GM12878 (cell line): ENCODE results near the gene ME3. TPM values are rescaled to one million over a fixed set of nuclear protein-coding genes. Genes with fewer than 3 reads are reported as not detected.

Experiments
- ATF7 ChIP-seq: fragments of 450-650 bp; IDR thresholded peaks from 2 replicates; pipeline ENCODE4 v1.6.1; 2016; ENCODE audit warnings: low read depth, mild to moderate bottlenecking
- BCLAF1 ChIP-seq: fragments of 450-650 bp; IDR thresholded peaks from 2 replicates; pipeline ENCODE4 v1.6.1; 2017; ENCODE audit warnings: antibody characterized with exemption, mild to moderate bottlenecking, moderate library complexity
- CHD2 ChIP-seq: IDR thresholded peaks from 2 replicates; pipeline ENCODE4 v1.6.1; 2011; ENCODE audit warnings: low read depth, low read length, improper control_type of control experiment, borderline replicate concordance
- CHD4 ChIP-seq: fragments of 200-600 bp; sonication (generic); IDR thresholded peaks from 2 replicates; pipeline ENCODE4 v1.6.1; 2016; ENCODE audit warnings: mild to moderate bottlenecking
- CREB1 ChIP-seq: IDR thresholded peaks from 2 replicates; pipeline ENCODE4 v1.6.1; 2012; ENCODE audit warnings: low read depth, mild to moderate bottlenecking, inconsistent platforms
- GATAD2B ChIP-seq: fragments of 450-650 bp; conservative IDR thresholded peaks from 2 replicates; pipeline ENCODE4 v1.6.1; 2017; ENCODE audit warnings: low read depth, mild to moderate bottlenecking, moderate library complexity
- KDM1A ChIP-seq: fragments of 200-600 bp; sonication (generic); IDR thresholded peaks from 2 replicates; pipeline ENCODE4 v1.6.1; 2016; ENCODE audit warnings: borderline replicate concordance
- NBN ChIP-seq: fragments of 450-650 bp; IDR thresholded peaks from 2 replicates; pipeline ENCODE4 v1.6.1; 2016
- NFIC ChIP-seq: IDR thresholded peaks from 2 replicates; pipeline ENCODE4 v1.6.1; 2012; ENCODE audit warnings: low read depth, mild to moderate bottlenecking, inconsistent platforms, low read length, moderate library complexity
- NR2F1 ChIP-seq: fragments of 450-650 bp; conservative IDR thresholded peaks from 2 replicates; pipeline ENCODE4 v1.6.1; 2017; ENCODE audit warnings: mild to moderate bottlenecking
- PKNOX1 ChIP-seq: fragments of 450-650 bp; IDR thresholded peaks from 2 replicates; pipeline ENCODE4 v1.6.1; 2016; ENCODE audit warnings: mild to moderate bottlenecking
- PML ChIP-seq: IDR thresholded peaks from 2 replicates; pipeline ENCODE4 v1.6.1; 2012; ENCODE audit warnings: low read length, inconsistent platforms
- POLR2AphosphoS2 ChIP-seq: IDR thresholded peaks from 2 replicates; pipeline ENCODE4 v1.6.1; 2011; ENCODE audit warnings: low read depth, mild to moderate bottlenecking, low read length, improper control_type of control experiment, moderate library complexity
- POU2F2 ChIP-seq: IDR thresholded peaks from 3 replicates; pipeline ENCODE4 v1.6.1; 2011; ENCODE audit warnings: low read depth, mild to moderate bottlenecking, low read length, borderline replicate concordance
- RCOR1 ChIP-seq: conservative IDR thresholded peaks from 2 replicates; pipeline ENCODE4 v1.6.1; 2012; ENCODE audit warnings: low read depth, low read length, improper control_type of control experiment
- SMAD1 ChIP-seq: fragments of 450-650 bp; IDR thresholded peaks from 2 replicates; pipeline ENCODE4 v1.6.1; 2018; ENCODE audit warnings: mild to moderate bottlenecking, low read depth; ENCODE audit not compliant: partially characterized antibody
- SMAD5 ChIP-seq: IDR thresholded peaks from 2 replicates; pipeline ENCODE4 v1.6.1; 2016; ENCODE audit warnings: antibody characterized with exemption, low read depth
- SMARCA5 ChIP-seq: fragments of 450-650 bp; IDR thresholded peaks from 2 replicates; pipeline ENCODE4 v1.6.1; 2017; ENCODE audit warnings: mild to moderate bottlenecking
- STAT3 ChIP-seq: IDR thresholded peaks from 2 replicates; pipeline ENCODE4 v1.6.1; 2011; ENCODE audit warnings: low read depth, low read length, improper control_type of control experiment
- WRNIP1 ChIP-seq: IDR thresholded peaks from 2 replicates; pipeline ENCODE4 v1.6.1; 2011; ENCODE audit warnings: low read depth, low read length, improper control_type of control experiment, borderline replicate concordance
- YY1 ChIP-seq: IDR thresholded peaks from 2 replicates; pipeline ENCODE4 v1.6.1; 2011; ENCODE audit warnings: low read depth, mild to moderate bottlenecking, low read length
- ZNF207 ChIP-seq: fragments of 450-650 bp; IDR thresholded peaks from 2 replicates; pipeline ENCODE4 v1.6.1; 2014; ENCODE audit warnings: antibody characterized with exemption, mild to moderate bottlenecking, borderline replicate concordance
- ZSCAN29 ChIP-seq: fragments of 450-650 bp; IDR thresholded peaks from 2 replicates; pipeline ENCODE4 v1.6.1; 2017; ENCODE audit warnings: mild to moderate bottlenecking, moderate library complexity
- polyA plus RNA-seq, 11 experiments: library from polyadenylated mRNA; depleted of rRNA in 4 of 11; unstranded in 6 of 11; stranded (reverse) in 5 of 11; fragments of >200 nt; fragmentation: Nextera tagmentation in 4 of 11; fragmentation: Illumina TruSeq in 1 of 11; extraction: Ambion mirVana in 4 of 11; extraction: Trizol in 1 of 11; gene quantifications; 1 replicate in 1 of 11; 2 replicates in 10 of 11; pipeline versions ENCODE4 v1.2.1 to v1.2.3, GENCODE V29; 2011 to 2016; ENCODE audit warnings: inconsistent platforms in 2 of 11, missing spikeins in 2 of 11, low read depth in 1 of 11
- total RNA-seq, 4 experiments: library from RNA; depleted of rRNA in 3 of 4; stranded (reverse); fragments of >200 nt in 3 of 4; fragmentation: Illumina TruSeq in 1 of 4; extraction: Trizol in 1 of 4; gene quantifications; 2 replicates each; pipeline versions ENCODE4 v1.2.1 to v1.2.3, GENCODE V29; 2013 to 2021
- TF ChIP-seq, protein P1 (sequence below): fragments of 450-650 bp; IDR thresholded peaks from 2 replicates; pipeline ENCODE4 v1.6.1; 2018; ENCODE audit warnings: mild to moderate bottlenecking, low read depth, moderate library complexity; ENCODE audit not compliant: partially characterized antibody
- TF ChIP-seq, protein P2 (sequence below), 3 experiments: IDR thresholded peaks in 2 of 3; conservative IDR thresholded peaks in 1 of 3; 2 replicates each; pipeline ENCODE4 v1.5.1; 2011; ENCODE audit warnings: low read depth in 3 of 3, low read length in 3 of 3, mild to moderate bottlenecking in 3 of 3, control low read depth in 2 of 3, moderate library complexity in 2 of 3, inconsistent platforms in 1 of 3, mixed read lengths in 1 of 3; ENCODE audit not compliant: control insufficient read depth in 2 of 3, insufficient read depth in 1 of 3; ENCODE audit errors: extremely low read depth in 1 of 3

ME3 gene
- total and polyA plus RNA-seq, 10 of the 15 experiments (the other 5 are each of a cell fraction or from before 2014, with no cell fraction given) = 0.06 to 0.40 (median 0.19) TPM; not detected in 2

DNA sequence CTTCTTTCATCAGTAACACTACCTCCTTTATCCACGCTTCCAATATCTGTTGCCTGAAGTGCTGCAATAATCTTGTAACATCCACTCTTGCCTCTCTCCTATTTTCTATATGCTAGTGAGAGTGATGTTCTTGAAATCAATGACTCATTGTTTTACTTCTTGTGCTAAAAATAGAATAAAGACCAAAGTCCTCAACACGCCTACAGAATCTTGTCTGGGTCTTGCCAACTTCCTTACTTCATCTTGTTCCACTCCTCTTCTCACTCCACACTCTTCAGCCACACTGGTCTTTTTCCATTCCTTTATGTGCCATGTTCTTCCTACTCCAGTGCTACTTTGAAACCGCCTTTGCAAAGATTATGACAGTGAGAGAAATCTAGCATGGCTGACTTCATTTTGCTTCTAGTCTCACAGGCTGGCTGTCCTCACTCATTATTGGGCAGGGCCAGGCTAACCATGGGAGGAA lies 161.3 kb downstream of the ME3 start (continued):
- TF ChIP-seq POU2F2 = no peak
- TF ChIP-seq, protein P1, sequence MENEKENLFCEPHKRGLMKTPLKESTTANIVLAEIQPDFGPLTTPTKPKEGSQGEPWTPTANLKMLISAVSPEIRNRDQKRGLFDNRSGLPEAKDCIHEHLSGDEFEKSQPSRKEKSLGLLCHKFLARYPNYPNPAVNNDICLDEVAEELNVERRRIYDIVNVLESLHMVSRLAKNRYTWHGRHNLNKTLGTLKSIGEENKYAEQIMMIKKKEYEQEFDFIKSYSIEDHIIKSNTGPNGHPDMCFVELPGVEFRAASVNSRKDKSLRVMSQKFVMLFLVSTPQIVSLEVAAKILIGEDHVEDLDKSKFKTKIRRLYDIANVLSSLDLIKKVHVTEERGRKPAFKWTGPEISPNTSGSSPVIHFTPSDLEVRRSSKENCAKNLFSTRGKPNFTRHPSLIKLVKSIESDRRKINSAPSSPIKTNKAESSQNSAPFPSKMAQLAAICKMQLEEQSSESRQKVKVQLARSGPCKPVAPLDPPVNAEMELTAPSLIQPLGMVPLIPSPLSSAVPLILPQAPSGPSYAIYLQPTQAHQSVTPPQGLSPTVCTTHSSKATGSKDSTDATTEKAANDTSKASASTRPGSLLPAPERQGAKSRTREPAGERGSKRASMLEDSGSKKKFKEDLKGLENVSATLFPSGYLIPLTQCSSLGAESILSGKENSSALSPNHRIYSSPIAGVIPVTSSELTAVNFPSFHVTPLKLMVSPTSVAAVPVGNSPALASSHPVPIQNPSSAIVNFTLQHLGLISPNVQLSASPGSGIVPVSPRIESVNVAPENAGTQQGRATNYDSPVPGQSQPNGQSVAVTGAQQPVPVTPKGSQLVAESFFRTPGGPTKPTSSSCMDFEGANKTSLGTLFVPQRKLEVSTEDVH = no peak
- TF ChIP-seq KDM1A = no peak
- TF ChIP-seq ATF7 = peak; percentile 90
- TF ChIP-seq ZNF207 = no peak
- no peak for TF ChIP-seq CHD4
- no peak for TF ChIP-seq SMARCA5
- no peak for TF ChIP-seq STAT3
- TF ChIP-seq NBN = 0 out of 2 replicates have a peak, but pooled peaks have one; percentile 36
- TF ChIP-seq PKNOX1 = no peak
- TF ChIP-seq RCOR1 = no peak
- TF ChIP-seq BCLAF1 = no peak
- TF ChIP-seq SMAD1 = no peak
- no peak for TF ChIP-seq CHD2
- no peak for TF ChIP-seq ZSCAN29
- no peak for TF ChIP-seq SMAD5
- no peak for TF ChIP-seq WRNIP1
- TF ChIP-seq, protein P2, sequence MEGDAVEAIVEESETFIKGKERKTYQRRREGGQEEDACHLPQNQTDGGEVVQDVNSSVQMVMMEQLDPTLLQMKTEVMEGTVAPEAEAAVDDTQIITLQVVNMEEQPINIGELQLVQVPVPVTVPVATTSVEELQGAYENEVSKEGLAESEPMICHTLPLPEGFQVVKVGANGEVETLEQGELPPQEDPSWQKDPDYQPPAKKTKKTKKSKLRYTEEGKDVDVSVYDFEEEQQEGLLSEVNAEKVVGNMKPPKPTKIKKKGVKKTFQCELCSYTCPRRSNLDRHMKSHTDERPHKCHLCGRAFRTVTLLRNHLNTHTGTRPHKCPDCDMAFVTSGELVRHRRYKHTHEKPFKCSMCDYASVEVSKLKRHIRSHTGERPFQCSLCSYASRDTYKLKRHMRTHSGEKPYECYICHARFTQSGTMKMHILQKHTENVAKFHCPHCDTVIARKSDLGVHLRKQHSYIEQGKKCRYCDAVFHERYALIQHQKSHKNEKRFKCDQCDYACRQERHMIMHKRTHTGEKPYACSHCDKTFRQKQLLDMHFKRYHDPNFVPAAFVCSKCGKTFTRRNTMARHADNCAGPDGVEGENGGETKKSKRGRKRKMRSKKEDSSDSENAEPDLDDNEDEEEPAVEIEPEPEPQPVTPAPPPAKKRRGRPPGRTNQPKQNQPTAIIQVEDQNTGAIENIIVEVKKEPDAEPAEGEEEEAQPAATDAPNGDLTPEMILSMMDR (IDR thresholded peaks at IDR 0.05 in 2 of 3, conservative IDR thresholded peaks at IDR 0.05 in 1 of 3; ENCODE audit: control insufficient read depth in 2 of 3, extremely low read depth in 1 of 3, insufficient read depth in 1 of 3, low read depth in 3 of 3, low read length in 3 of 3) = no peak
- no peak for TF ChIP-seq POLR2AphosphoS2
- TF ChIP-seq CREB1 = no peak
- no peak; the same call in 1 of the 2 replicates for TF ChIP-seq GATAD2B
- TF ChIP-seq YY1 = 0 out of 2 replicates have a peak, but pooled peaks have one; percentile 7
- TF ChIP-seq NR2F1 = no peak
- no peak for TF ChIP-seq PML
- TF ChIP-seq NFIC = peak; percentile 32; the same call in 1 of the 2 replicates
